ENCODE measurements around the gene ACSL1.

ACSL1 gene

GRCh38 chr4:184706453-184706852 lies 119.3 kb downstream of the ACSL1 start:
- DNase-seq = no peak

DNA sequence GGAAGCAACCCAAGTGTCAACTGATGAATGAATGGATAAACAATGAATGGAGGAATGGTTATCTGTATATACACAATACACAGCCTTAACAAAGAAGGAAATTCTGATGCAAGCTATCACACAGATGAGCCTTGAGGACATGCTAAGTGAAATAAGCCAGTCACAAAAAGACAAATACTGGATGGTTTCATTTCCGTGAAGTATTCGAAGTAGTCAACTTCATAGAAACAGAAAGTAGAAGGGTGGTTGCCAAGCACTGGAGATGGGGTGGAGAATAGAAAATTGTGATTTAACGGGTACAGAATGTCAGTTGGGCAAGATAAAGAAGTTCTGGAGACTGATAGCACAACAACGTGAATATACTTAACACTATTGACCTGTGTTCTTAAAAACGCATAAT lies 120.1 kb downstream of the ACSL1 start:
- no peak for DNase-seq
